HS-5 (cell line): ENCODE results near the gene MAGEB6.
"Not testable (repeated sequence)": the region's sequence is repeated elsewhere in the genome, so short reads cannot be mapped to it uniquely, and the experiment has no call there.

Experiments
- DNase-seq: peaks from one replicate; pipeline ENCODE4 v3.0.0-alpha.2; 2012; ENCODE audit warnings: low read depth

MAGEB6 gene, protein sequence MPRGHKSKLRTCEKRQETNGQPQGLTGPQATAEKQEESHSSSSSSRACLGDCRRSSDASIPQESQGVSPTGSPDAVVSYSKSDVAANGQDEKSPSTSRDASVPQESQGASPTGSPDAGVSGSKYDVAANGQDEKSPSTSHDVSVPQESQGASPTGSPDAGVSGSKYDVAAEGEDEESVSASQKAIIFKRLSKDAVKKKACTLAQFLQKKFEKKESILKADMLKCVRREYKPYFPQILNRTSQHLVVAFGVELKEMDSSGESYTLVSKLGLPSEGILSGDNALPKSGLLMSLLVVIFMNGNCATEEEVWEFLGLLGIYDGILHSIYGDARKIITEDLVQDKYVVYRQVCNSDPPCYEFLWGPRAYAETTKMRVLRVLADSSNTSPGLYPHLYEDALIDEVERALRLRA

GRCh38 chrX:26192204-26192603, at the start of gene MAGEB6:
Gene MAGEB6, plus strand, starts transcription at chrX:26192440. Its CDS starts 1,407 bp downstream, at chrX:26193847.
- DNase-seq = no peak

GRCh38 chrX:26146024-26146423, 46.2 kb upstream of the MAGEB6 start:
- DNase-seq = no peak

DNA sequence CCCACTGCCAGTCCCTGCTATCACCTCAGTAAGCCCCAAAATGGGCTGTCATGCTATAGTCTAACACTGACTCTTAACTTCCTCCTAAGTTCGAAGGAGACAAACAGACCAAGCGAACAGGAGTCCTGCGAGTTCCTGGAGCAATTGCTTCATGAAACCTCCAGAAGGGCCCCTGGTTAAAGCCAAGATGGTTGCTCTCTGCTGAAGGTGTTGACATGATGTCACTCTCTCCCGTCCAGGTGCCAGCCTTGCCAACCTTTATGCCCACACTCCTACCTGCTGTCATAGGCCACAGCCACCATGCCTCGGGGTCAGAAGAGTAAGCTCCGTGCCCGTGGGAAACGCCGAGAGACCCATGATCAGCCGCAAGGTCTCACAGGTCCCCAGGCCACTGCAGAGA, 31.9 kb upstream of the MAGEB6 start, which contains the start of gene MAGEB6B:
TSS of gene MAGEB6B (plus strand) at position 301 of the 400 bp plus-strand sequence. CDS start at position 301, 0 bp downstream.
- DNase-seq = no peak

DNA sequence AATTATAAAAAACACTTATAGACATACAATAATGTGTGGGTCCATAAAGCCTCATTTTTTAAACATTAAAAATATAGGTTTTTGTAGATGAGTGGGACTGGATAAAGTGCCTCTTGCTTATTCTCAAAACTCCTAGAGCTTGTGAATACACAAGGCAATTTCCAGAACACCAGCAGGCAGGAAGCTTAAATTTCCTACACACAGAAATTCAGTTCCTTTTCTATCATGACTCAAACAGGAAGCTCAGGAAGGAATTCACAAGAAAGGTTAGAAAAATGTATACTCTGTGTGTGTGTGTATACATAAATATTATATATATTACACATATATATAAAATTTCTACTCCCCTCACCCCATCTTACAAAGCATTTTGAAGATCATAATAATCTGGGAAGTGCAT, 11.3 kb downstream of the MAGEB6 start:
- DNase-seq = no peak

DNA sequence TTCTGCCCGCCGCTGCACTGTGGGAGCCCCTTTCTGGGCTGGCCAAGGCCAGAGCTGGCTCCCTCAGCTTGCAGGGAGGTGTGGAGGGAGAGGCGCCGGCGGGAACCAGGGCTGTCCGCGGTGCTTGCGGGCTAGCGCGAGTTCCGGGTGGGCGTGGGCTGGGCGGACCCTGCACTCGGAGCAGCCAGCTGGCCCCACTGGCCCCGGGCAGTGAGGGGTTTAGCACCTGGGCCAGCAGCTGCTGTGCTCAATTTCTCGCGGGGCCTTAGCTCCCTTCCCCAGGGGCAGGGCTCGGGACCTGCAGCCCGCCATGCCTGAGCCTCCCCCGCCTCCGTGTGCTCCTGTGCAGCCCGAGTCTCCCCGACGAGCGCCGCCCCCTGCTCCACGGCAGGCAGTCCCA, 12.5 kb downstream of the MAGEB6 start:
- DNase-seq = not testable (repeated sequence)

DNA sequence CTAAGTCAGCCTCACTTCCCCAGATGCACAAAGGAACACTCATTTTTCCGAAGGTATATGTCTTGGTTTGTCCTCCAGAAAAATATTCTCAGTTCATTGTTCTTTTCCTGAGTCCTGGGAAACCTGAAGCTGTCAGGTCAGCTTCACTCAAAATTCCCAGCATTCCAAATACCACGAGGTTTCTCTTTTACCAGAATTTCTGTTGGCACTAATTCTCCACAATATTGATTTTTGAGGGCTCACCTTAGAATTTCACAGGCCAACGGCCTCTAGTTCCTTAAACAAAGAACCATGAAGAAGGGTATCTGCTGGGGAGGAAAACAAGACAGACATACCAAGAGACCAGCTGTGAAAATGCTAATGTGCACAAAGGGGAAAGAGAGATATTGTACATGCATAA, 15.8 kb downstream of the MAGEB6 start:
- DNase-seq = no peak

- no peak for DNase-seq
Measured at GRCh38 chrX:26215869-26216268, 23.6 kb downstream of the MAGEB6 start, which contains the start of gene MAGEB5. Gene MAGEB5, plus strand, starts transcription at chrX:26216169. Its CDS starts 1,133 bp downstream, at chrX:26217302.

DNA sequence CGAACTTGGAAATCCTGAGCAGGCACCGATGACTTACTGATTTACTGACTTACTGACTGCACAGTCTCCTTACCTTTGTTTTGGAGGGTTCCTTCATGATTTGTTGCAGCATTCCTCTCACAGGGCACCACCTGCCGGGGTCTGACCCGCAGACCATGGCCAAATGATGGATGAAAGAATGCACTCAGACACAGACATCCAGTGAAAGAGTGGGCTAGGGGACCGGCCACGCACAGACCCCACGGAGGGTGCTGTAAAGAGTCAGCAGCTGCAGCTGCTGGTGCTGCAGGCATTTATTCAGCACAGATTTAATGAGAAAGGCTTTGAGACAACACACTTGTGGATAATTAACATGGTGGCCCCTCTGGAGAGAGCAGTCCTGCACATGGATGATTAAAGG, 27.1 kb downstream of the MAGEB6 start:
- DNase-seq = no peak

GRCh38 chrX:26234177-26234576, 41.9 kb downstream of the MAGEB6 start:
- no peak for DNase-seq
